HG03066 (cell line): ENCODE data around the gene SERPINB7.
A peak's percentile ranks its signal among the peaks of the same experiment; 100 is the strongest.

Source experiments
- ATAC-seq: cut with Tn5 transposase; IDR thresholded peaks from one replicate; pipeline ENCODE4 v1.9.1; 2021; ENCODE audit warnings: low read depth; ENCODE audit not compliant: unreplicated experiment

The SERPINB7 gene

GRCh38 chr18:63784787-63785452 lies 9.7 kb downstream of the SERPINB7 start:
- ATAC-seq = no peak

- ATAC-seq = no peak
Observed at GRCh38 chr18:63787673-63788072, 12.5 kb downstream of the SERPINB7 start.

GRCh38 chr18:63788447-63789096 lies 13.4 kb downstream of the SERPINB7 start:
- ATAC-seq = no peak

GRCh38 chr18:63789327-63789726 lies 14.1 kb downstream of the SERPINB7 start:
- no peak for ATAC-seq

GRCh38 chr18:63795606-63796005 lies 20.4 kb downstream of the SERPINB7 start:
- ATAC-seq = no peak

- ATAC-seq = no peak
Observed at GRCh38 chr18:63799189-63799588, 24.0 kb downstream of the SERPINB7 start.

GRCh38 chr18:63801343-63801742 lies 26.1 kb downstream of the SERPINB7 start:
- no peak for ATAC-seq

GRCh38 chr18:63808125-63808524 lies 32.9 kb downstream of the SERPINB7 start:
- ATAC-seq = no peak

GRCh38 chr18:63817441-63818051 lies 42.3 kb downstream of the SERPINB7 start:
- no peak for ATAC-seq

- no peak for ATAC-seq
Observed at GRCh38 chr18:63818212-63818611, 43.0 kb downstream of the SERPINB7 start.

GRCh38 chr18:63819786-63820185 lies 44.6 kb downstream of the SERPINB7 start:
- no peak for ATAC-seq

GRCh38 chr18:63820694-63821093 lies 45.5 kb downstream of the SERPINB7 start:
- ATAC-seq = no peak

- no peak for ATAC-seq
Observed at GRCh38 chr18:63823516-63824219, 48.5 kb downstream of the SERPINB7 start.

GRCh38 chr18:63824220-63824525 lies 49.0 kb downstream of the SERPINB7 start:
- ATAC-seq = no peak

GRCh38 chr18:63828120-63828519 lies 52.9 kb downstream of the SERPINB7 start:
- no peak for ATAC-seq

GRCh38 chr18:63828656-63829055 lies 53.4 kb downstream of the SERPINB7 start:
- no peak for ATAC-seq

- no peak for ATAC-seq
Observed at GRCh38 chr18:63829886-63830285, 54.7 kb downstream of the SERPINB7 start.

- ATAC-seq = peak; percentile 93
Observed at GRCh38 chr18:63831080-63831788, 56.0 kb downstream of the SERPINB7 start.

GRCh38 chr18:63832470-63832869 lies 57.3 kb downstream of the SERPINB7 start:
- no peak for ATAC-seq

- ATAC-seq = no peak
Observed at GRCh38 chr18:63834471-63835113, 59.4 kb downstream of the SERPINB7 start.
